ENCODE data around the gene SLIT2.

The SLIT2 gene

DNA sequence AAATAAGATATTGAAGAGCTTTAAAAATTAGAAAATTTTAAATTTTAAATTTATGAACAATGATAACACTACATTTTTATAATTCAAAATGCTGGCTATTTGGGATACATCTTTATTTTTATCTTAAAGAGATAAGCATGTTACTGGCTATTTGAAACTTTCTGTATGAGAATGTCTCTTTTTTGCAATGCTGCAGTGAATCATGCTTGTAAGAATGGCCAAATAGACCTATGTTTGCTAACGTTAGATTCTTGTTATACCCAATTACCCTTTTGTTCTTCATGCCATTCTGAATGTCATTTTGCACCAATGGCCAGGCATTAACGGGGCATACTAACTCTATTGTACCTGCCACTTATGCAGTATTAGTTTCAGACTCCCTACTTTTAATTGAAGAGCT lies 49.5 kb downstream of the SLIT2 start:
- DNase-seq (ENCODE audit: low read depth), result no peak

Data from stimulated activated CD8-positive, alpha-beta memory T cell treated with anti-CD3 and anti-CD28 coated beads, Interleukin-4, amount 100 ng/mL, for 24 hours (primary cell).